ENCODE results near the gene RAB17. TPM values are rescaled to one million over a fixed set of nuclear protein-coding genes. Genes with fewer than 3 reads are reported as not detected.

RAB17 gene
- total RNA-seq, 1 donor from 2014 or later, result 11.9 TPM

- no peak for DNase-seq (ENCODE audit: low read depth)
Observed at GRCh38 chr2:237577956-237578870, 12.3 kb downstream of the RAB17 start.

- no peak for DNase-seq (ENCODE audit: low read depth)
Observed at GRCh38 chr2:237577458-237577857, 13.1 kb downstream of the RAB17 start.

GRCh38 chr2:237576974-237577373, 13.6 kb downstream of the RAB17 start:
- no peak for DNase-seq (ENCODE audit: low read depth)

DNA sequence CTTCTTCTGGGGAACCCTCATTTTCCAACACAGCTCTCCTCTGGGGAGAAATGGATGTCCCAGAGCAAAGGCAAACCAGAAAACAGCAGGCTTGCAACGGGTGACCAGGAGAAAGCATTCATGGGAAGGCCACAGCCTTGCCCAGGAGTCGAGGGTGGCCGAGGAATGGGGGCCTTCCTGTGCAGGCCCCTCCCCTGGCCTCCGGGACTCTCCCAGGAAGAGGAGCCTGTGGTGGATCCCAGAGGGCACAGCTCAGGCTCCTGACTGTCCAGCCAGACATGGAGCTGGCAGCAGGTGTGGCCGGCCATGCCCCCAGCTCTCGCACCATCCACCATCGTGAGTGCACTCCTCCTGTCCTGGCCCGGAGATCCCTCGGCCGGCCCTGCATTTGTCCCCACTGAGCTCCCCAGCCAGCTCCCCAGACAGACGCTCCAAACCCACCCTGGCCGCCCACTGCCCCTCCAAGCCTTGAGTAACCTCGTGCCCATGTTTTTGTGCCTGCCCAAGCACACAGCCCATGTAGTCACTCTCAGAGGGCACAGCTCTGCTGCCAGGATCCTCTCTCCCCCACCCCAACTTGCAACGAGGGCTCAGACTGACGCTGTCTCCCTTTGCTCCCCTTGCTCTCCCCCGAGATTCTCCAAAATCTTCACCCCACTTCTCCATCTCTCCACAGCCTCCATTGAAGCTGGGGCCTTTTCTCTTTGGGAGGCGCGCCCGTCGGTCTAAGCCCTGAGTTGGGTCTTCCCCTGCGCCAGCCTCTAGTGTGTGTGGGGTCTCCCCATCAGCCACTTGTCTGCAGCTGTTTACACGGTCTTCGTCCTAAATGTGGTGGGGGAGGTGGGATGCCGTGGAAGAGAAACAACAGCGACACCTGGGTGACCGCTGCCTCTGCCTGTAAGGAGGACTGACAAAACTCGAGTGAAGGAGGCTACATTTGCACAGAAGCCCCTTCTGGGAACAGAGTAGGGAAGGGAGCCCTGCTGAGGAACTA, 14.4 kb downstream of the RAB17 start:
- no peak for DNase-seq (ENCODE audit: low read depth)

DNA sequence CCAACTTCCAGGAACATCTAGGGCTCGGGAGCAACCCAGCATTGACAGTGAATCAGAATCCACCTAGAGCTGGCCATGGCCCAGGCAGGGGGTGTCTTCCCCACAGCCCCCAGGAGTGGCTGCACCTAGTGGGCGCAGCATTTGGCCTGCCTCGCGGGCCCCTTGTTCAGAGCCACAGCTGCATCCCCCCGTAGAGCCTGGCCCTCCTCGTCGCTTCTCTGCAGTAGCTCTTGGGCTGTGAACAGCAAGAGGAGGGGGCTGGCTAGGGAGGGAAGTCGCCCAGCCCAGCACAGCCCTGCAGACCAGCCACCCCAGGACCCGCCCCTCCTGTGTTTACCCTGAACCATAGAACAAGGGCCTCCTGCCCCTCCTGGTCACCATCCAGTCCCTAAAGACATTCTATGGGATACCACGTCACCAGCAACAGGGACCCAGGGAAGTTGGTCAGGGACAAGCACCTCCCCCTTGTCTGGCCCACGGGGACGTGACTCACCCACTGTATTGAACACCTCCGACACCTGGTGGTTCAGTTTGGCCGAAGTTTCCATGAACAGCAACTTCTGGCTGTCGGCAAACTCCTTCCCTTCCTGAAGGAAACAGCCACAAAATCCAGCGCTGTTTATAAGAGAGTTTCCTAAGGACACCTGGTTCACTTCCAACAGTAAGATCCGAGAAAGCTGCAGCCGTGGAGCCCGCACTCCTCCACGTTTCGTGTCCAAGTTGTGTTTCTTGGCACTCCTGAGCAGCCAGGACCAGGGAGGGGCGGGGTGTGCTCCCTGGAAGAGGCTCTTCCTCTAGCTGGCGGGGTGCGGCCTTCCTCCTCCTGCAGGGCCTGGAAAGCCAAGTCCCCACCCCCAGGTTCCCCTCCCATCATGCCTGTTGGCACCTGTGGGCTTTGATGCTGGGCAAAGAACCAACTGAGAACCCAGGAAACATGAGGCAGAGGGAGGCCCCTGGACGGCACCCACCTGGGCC, 15.4 kb downstream of the RAB17 start:
- peak; percentile 27 for DNase-seq (ENCODE audit: low read depth)

- no peak for DNase-seq (ENCODE audit: low read depth)
Observed at GRCh38 chr2:237574467-237574866, 16.1 kb downstream of the RAB17 start.

DNA sequence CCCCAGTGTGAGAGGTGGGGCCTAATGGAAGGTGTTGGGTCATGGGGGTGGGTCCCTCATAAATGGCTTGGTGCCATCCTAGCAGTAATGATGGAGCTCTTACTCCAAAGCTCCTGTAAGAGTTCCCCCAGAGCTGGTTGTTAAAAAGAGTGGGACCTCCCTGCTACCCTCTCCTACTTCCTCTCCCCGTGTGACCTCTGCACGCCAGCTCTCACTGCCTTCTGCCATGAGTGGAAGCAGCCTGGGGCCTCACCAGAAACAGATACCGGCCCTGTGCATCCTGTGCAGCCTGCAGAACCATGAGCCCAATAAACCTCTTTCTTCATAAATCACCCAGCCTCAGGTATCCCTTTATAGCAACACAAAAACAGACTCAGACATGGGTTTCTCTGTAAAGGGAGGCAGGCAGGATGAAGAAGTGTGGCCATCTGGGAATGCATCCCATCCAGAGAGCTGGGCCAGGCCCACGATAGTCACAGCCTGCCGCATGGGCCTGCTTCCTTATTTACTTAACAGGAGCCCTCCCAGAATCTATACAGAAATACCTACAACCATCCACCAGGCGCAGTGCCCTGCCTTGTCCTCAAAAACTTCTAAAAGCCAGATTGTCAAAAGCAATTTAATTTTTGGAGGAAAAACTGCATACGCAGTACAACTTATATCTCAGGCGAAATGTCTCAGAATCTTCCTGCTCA, 16.7 kb downstream of the RAB17 start:
- no peak for DNase-seq (ENCODE audit: low read depth)

- no peak for DNase-seq (ENCODE audit: low read depth)
Observed at GRCh38 chr2:237572742-237573101, 17.8 kb downstream of the RAB17 start.

DNA sequence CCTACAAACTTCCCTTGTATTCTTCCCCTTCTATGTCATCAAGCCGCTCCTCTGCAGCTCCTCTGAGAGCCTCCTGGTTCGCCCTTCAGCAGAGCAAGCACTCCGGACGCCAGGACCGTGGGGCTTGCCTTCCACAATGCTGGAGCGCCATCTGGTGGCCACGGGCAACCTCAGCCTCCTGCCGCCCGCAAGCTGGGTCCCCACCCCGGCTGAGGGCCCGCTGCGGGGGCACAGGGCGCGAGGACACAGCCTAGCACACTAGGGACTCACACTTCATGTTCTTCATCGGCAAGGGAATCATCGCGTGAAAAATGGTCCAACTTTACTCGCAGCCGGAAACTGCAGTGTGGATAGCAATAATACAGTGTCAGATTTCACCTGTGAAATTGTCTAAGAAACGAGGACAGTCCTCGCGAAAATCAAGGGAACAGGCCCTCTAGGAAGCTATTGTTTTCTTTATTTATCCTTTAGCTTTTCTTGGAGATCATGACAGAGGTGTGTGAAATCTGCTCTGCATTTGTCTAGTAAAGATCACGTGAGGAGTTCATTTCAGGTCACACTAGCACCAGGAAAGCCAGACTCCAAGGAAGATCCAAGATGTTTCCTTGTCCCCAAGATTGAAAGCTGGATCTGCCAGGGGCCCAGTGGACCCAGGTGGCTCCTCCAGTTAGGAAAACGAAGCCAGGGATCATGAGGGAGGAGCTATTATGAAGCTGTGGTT, 18.4 kb downstream of the RAB17 start:
- peak; percentile 77 for DNase-seq (ENCODE audit: low read depth)

GRCh38 chr2:237571551-237571950, 19.0 kb downstream of the RAB17 start:
- no peak for DNase-seq (ENCODE audit: low read depth)

DNA sequence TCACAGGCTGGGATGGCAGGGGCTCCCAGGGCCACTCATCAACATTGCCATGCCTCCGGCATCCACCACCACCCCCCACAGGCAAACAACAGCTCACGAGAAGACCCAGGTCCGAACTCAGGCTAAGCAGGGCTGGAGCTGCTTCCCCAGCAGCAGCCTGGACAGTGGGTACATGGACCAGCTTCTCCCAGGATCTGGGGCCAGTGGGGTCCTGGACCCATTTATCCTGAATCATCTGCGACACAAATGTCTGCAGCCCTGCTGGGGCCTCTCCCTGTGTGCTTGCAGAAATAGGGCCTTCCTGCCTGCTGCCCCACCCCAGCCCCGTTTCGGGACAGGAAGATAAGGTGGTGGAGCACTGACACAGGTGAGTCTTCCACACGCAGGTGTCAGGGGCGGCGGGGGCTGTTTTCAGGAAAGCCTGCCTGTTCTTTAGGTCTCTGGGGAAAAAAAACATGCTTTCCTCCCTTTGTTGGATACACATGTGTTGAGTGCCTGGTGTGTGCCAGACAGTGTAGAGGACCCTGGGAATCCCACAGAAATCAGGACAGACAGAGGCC, 19.7 kb downstream of the RAB17 start:
- DNase-seq (ENCODE audit: low read depth), result no peak

DNA sequence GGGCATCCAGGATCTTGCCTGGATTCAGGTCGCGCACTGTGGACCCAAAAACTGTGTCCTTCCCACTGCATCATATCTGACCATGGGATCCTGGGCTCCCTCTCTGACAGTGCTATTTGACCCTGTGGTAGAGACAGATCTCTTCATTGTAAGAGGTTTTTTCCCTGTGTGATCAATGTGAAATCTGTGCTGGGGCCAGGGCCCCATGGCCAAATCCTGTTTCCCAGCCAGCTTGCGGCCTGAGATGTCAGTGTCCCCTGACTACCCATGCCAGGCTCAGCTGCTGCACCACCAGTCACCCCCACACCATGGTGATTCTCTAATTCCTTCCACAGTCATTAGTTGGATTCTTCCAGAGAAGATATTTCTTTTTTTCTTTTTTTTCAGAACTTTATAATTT, 20.6 kb downstream of the RAB17 start:
- DNase-seq (ENCODE audit: low read depth), result no peak

- DNase-seq (ENCODE audit: low read depth), result no peak
Observed at GRCh38 chr2:237569041-237569440, 21.5 kb downstream of the RAB17 start.

- DNase-seq (ENCODE audit: low read depth), result no peak
Observed at GRCh38 chr2:237568121-237568660, 22.3 kb downstream of the RAB17 start.

- DNase-seq (ENCODE audit: low read depth), result no peak
Observed at GRCh38 chr2:237567276-237568029, 23.1 kb downstream of the RAB17 start.

DNA sequence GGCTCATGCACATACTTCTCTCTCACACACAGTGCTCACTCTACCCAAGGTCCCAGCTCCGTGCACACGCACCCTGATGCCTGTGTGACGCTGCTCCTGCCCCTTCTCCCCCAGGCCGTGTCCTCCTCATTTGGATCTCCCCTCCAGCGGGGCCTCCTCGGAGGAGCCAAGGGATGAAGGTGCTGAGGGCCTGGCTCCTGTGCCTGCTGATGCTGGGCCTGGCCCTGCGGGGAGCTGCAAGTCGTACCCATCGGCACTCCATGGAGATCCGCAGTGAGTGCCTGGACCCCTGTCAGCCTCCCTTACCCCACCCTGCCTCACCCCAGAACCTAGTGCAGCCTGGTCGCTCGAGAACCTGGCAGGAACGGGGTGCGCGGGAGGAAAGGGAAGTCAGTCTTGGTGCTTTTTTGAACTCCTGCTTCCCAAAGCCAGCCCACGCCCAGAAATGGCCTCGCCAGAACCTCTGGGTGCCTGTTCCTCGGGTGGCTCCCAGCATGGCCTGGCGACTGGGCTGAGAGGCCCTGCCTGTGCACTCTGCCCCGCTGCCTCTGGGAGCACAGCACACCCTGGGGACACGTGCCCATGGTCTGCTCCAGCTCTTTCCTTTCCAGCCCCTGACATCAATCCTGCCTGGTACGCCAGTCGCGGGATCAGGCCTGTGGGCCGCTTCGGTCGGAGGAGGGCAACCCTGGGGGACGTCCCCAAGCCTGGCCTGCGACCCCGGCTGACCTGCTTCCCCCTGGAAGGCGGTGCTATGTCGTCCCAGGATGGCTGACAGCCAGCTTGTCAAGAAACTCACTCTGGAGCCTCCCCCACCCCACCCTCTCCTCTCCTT, 23.9 kb downstream of the RAB17 start, which contains the start of gene PRLH:
Gene PRLH, plus strand, starts transcription at position 174 of the 835 bp plus-strand sequence. Its CDS starts 0 bp downstream, at position 174.
- no peak for DNase-seq (ENCODE audit: low read depth)

GRCh38 chr2:237565974-237566373, 24.6 kb downstream of the RAB17 start:
- DNase-seq (ENCODE audit: low read depth), result no peak

Data from renal cortical epithelial cell (primary cell).